Endothelial cell of umbilical vein (primary cell): ENCODE results near the gene ITPRID2. TPM values are rescaled to one million over a fixed set of nuclear protein-coding genes. Genes with fewer than 3 reads are reported as not detected.

Experiments used
- BruUV-seq: library from RNA; stranded (reverse); fragments of 400-500 nt; replicated peaks from 2 replicates; lab custom pipeline; 2021; lab: Mats Ljungman, UMichigan
- CTCF ChIA-PET: fragments of 300-600, 350-600 bp; sonication (Branson Sonifier 250); formaldehyde crosslinking; loops from one replicate; lab custom pipeline; 2021; ENCODE audit warnings: antibody characterized with exemption, inconsistent platforms; lab: Charles Lee
- POLR2A ChIA-PET: fragments of 300-600, 350-600 bp; sonication (Branson Sonifier 250); formaldehyde crosslinking; loops from one replicate; lab custom pipeline; 2021; ENCODE audit warnings: antibody characterized with exemption, inconsistent platforms; lab: Charles Lee
- DNase-seq: peaks from one replicate; pipeline ENCODE4 v3.0.0-alpha.2; 2011; ENCODE audit warnings: low read depth, low spot score
- FAIRE-seq: peaks from 2 replicates; lab custom pipeline; 2011; peaks lifted over from hg19 to GRCh38; lab: Jason Lieb, UNC
- H2AFZ ChIP-seq: 2 replicates; pipeline ENCODE4 v1.6.0; 2012; ENCODE audit warnings: low read depth, low read length, control low read depth, inconsistent platforms
- H3K27ac ChIP-seq: 2 replicates; pipeline ENCODE4 v1.5.1; 2011; ENCODE audit warnings: low read depth, mild to moderate bottlenecking, control low read depth, low read length, moderate library complexity; ENCODE audit not compliant: insufficient read depth
- H3K27me3 ChIP-seq, 2 experiments: 2 replicates each; pipeline versions ENCODE4 v1.6.0 to v1.6.1; 2011; ENCODE audit warnings: low read length in 2 of 2, mixed read lengths in 1 of 2; ENCODE audit not compliant: control insufficient read depth in 2 of 2, insufficient read depth in 2 of 2
- H3K36me3 ChIP-seq, 2 experiments: 2 replicates in 1 of 2; 3 replicates in 1 of 2; pipeline ENCODE4 v1.5.1; 2011; ENCODE audit warnings: low read length in 2 of 2, mild to moderate bottlenecking in 1 of 2, moderate library complexity in 1 of 2; ENCODE audit not compliant: control insufficient read depth in 2 of 2, insufficient read depth in 2 of 2; ENCODE audit errors: extremely low read depth in 1 of 2
- H3K4me1 ChIP-seq: 3 replicates; pipeline ENCODE4 v1.5.1; 2011; ENCODE audit warnings: mild to moderate bottlenecking, low read length; ENCODE audit not compliant: control insufficient read depth, insufficient read depth; ENCODE audit errors: extremely low read depth
- H3K4me2 ChIP-seq: 2 replicates; pipeline ENCODE4 v1.6.1; 2011; ENCODE audit warnings: low read length, control low read depth, mixed read lengths; ENCODE audit not compliant: insufficient read depth
- H3K4me3 ChIP-seq, 3 experiments: fragments of 200-600 bp in 1 of 3; sonication (generic), shearing (Covaris generic) in 1 of 3; replicated peaks in 1 of 3; 2 replicates each; pipeline ENCODE4 v1.5.1; 2011 to 2016; ENCODE audit warnings: control low read depth in 3 of 3, low read length in 3 of 3, mild to moderate bottlenecking in 2 of 3, inconsistent platforms in 1 of 3, low read depth in 1 of 3, moderate library complexity in 1 of 3; ENCODE audit not compliant: insufficient read depth in 1 of 3
- H3K79me2 ChIP-seq: 2 replicates; pipeline ENCODE4 v1.6.0; 2012; ENCODE audit warnings: low read length, inconsistent platforms; ENCODE audit not compliant: control insufficient read depth, insufficient read depth
- H3K9ac ChIP-seq: replicated peaks from 2 replicates; pipeline ENCODE3; 2011; ENCODE audit warnings: low read length, control low read depth; ENCODE audit not compliant: insufficient read depth; ENCODE audit errors: extremely low read depth
- H3K9me1 ChIP-seq: replicated peaks from 3 replicates; pipeline ENCODE4 v1.6.0; 2011; ENCODE audit warnings: mild to moderate bottlenecking, low read length; ENCODE audit not compliant: control insufficient read depth, insufficient read depth; ENCODE audit errors: extremely low read depth
- H3K9me3 ChIP-seq: replicated peaks from 2 replicates; pipeline ENCODE4 v1.5.1; 2012; ENCODE audit warnings: low read length, inconsistent platforms; ENCODE audit not compliant: control insufficient read depth, insufficient read depth
- H4K20me1 ChIP-seq: replicated peaks from 2 replicates; pipeline ENCODE3; 2011; ENCODE audit warnings: mild to moderate bottlenecking, low read length; ENCODE audit not compliant: control insufficient read depth, insufficient read depth; ENCODE audit errors: extremely low read depth
- EZH2 ChIP-seq: IDR thresholded peaks from 2 replicates; pipeline ENCODE4 v1.6.1; 2012; ENCODE audit warnings: borderline replicate concordance, low read depth, mild to moderate bottlenecking, moderate library complexity, low read length, inconsistent platforms; ENCODE audit not compliant: severe bottlenecking
- FOS ChIP-seq: IDR thresholded peaks from 2 replicates; pipeline ENCODE4 v1.6.1; 2011; ENCODE audit warnings: mild to moderate bottlenecking, low read length, moderate library complexity, borderline replicate concordance; ENCODE audit not compliant: insufficient read depth
- GATA2 ChIP-seq: IDR thresholded peaks from 2 replicates; pipeline ENCODE4 v1.7.0; 2011; ENCODE audit warnings: low read depth, mild to moderate bottlenecking, moderate library complexity, mixed read lengths, low read length; ENCODE audit not compliant: insufficient read length, insufficient read depth
- JUN ChIP-seq: IDR thresholded peaks from 2 replicates; pipeline ENCODE4 v1.6.1; 2011; ENCODE audit warnings: borderline replicate concordance, low read depth; ENCODE audit not compliant: insufficient read length, insufficient read depth
- MYC ChIP-seq: IDR thresholded peaks from one replicate; pipeline ENCODE4 v1.6.1; 2011; ENCODE audit warnings: mild to moderate bottlenecking, low read depth, low read length
- POLR2A ChIP-seq: IDR thresholded peaks from 2 replicates; pipeline ENCODE4 v1.6.1; 2012; ENCODE audit warnings: low read depth, mild to moderate bottlenecking, control low read depth, low read length
- POLR2AphosphoS5 ChIP-seq: IDR thresholded peaks from 2 replicates; pipeline ENCODE4 v1.6.1; 2012; ENCODE audit warnings: low read depth, mild to moderate bottlenecking, control low read depth, low read length, moderate library complexity; ENCODE audit not compliant: insufficient read depth
- dilution Hi-C: fragments of 300-500 bp; cut with MboI; formaldehyde crosslinking; loops from one replicate; pipeline ENCODE4 v1.15.0; 2019; ENCODE audit warnings: low sequenced_read_pairs; ENCODE audit not compliant: extremely low pct_ligation_motif_present
- intact Hi-C: fragments of 100-400 bp; cut with micrococcal nuclease; formaldehyde crosslinking; loops from one replicate; pipeline ENCODE4 v1.10.0; 2022
- polyA plus RNA-seq, 4 experiments: library from polyadenylated mRNA; depleted of rRNA in 3 of 4; stranded (reverse) in 3 of 4; unstranded in 1 of 4; fragments of >200 nt; gene quantifications; 2 replicates each; pipeline versions ENCODE4 v1.2.1 to v1.2.3, GENCODE V29; 2011 to 2012; ENCODE audit warnings: missing spikeins in 1 of 4
- total RNA-seq: library from RNA; stranded (reverse); gene quantifications from 2 replicates; pipeline ENCODE4 v1.2.3, GENCODE V29; 2021
- TF ChIP-seq, protein P1 (sequence below), 2 donors: IDR thresholded peaks; 1 replicate in 1 of 2; 2 replicates in 1 of 2; pipeline ENCODE4 v1.5.1; 2011; ENCODE audit warnings: low read length in 2 of 2, mild to moderate bottlenecking in 2 of 2, moderate library complexity in 2 of 2, control low read depth in 1 of 2, inconsistent platforms in 1 of 2, low read depth in 1 of 2; ENCODE audit not compliant: insufficient read depth in 1 of 2; ENCODE audit errors: extremely low read depth in 1 of 2
- TF ChIP-seq, protein P2 (sequence below): IDR thresholded peaks from 2 replicates; pipeline ENCODE4 v1.6.1; 2011; ENCODE audit not compliant: insufficient read depth, insufficient read length

The ITPRID2 gene
- total and polyA plus RNA-seq, 2 donors (not counting 3 experiments of a cell fraction or from before 2014, with no cell fraction given): 37.6 to 272 TPM

DNA sequence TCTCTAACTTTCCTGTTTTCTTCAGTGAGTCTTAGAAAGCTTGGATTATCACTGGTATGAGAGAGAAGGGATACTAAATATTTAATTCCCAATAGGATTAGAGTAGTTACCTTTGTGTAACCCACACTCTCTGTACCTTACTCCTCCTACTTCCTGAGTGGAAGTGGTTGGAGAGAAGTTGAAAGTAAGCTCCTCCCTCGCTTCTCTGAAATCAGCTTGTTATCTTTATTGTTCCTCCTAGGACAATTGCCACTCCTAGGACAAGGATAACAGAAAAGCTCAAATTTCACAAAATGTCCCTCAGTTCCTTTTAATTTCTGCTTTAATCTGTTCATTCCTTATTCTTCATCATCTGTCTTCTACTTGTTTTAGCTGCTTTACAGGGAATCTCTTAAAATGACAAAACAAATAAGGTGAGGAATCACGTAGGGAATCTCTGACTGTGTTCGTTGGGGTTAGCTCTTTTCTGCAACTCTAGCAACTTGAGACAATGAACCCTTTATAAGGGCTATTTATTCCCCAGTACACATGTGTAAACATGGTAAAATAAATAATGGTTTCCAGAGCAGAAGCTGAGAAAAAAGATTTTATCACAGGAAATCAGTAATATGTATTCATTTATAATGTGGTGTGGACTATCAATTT, 8.6 kb downstream of the ITPRID2 start:
- TF ChIP-seq JUN: no peak
- TF ChIP-seq, protein P1, sequence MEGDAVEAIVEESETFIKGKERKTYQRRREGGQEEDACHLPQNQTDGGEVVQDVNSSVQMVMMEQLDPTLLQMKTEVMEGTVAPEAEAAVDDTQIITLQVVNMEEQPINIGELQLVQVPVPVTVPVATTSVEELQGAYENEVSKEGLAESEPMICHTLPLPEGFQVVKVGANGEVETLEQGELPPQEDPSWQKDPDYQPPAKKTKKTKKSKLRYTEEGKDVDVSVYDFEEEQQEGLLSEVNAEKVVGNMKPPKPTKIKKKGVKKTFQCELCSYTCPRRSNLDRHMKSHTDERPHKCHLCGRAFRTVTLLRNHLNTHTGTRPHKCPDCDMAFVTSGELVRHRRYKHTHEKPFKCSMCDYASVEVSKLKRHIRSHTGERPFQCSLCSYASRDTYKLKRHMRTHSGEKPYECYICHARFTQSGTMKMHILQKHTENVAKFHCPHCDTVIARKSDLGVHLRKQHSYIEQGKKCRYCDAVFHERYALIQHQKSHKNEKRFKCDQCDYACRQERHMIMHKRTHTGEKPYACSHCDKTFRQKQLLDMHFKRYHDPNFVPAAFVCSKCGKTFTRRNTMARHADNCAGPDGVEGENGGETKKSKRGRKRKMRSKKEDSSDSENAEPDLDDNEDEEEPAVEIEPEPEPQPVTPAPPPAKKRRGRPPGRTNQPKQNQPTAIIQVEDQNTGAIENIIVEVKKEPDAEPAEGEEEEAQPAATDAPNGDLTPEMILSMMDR (IDR thresholded peaks at IDR 0.05; ENCODE audit: extremely low read depth in 1 of 2, insufficient read depth in 1 of 2, low read depth in 1 of 2, low read length in 2 of 2): no peak
- TF ChIP-seq GATA2: no peak
- TF ChIP-seq MYC: no peak
- TF ChIP-seq, protein P2, sequence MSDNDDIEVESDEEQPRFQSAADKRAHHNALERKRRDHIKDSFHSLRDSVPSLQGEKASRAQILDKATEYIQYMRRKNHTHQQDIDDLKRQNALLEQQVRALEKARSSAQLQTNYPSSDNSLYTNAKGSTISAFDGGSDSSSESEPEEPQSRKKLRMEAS: no peak
- TF ChIP-seq POLR2A: no peak
- TF ChIP-seq POLR2AphosphoS5: no peak
- TF ChIP-seq FOS: no peak
- no peak for TF ChIP-seq EZH2
- no peak overlapping the region for H3K27ac ChIP-seq
- FAIRE-seq: no peak
- CTCF ChIA-PET: interaction anchor here (0.7 to 15.6 kb wide), 8 partner anchors 10 to 162 kb away, joined by 3 to 415 read pairs (median 4); no protein-coding TSS in a partner anchor
- H3K9ac ChIP-seq: no peak overlapping the region
- H3K4me1 ChIP-seq: peaks cover 72% of the 10 kb centered on the region
- POLR2A ChIA-PET: interaction anchor here (0.6 to 1.4 kb wide), 2 partner anchors 88 to 121 kb away, joined by 3 to 7 read pairs; no protein-coding TSS in a partner anchor
- peaks cover 17 to 49% of the 10 kb centered on the region in 2 experiments for H3K36me3 ChIP-seq
- H3K9me1 ChIP-seq: peaks cover 3% of the 10 kb centered on the region
- intact Hi-C loops: loop anchor here (5.0 to 10.0 kb wide), 3 partner anchors 232 to 755 kb away; no protein-coding TSS in a partner anchor
- DNase-seq: no peak
- no peaks in the 10 kb centered on the region for H3K27me3 ChIP-seq
- H3K79me2 ChIP-seq: peaks cover 80% of the 10 kb centered on the region
- no peak overlapping the region for H3K4me3 ChIP-seq
- dilution Hi-C loops: loop anchor here (25.0 kb wide), 1 partner anchor 138 kb away; no protein-coding TSS in a partner anchor
- BruUV-seq: no TSS peak
- peak overlapping the region; percentile 12 for H3K4me2 ChIP-seq
- no peaks in the 10 kb centered on the region for H3K9me3 ChIP-seq
- peaks cover 3% of the 10 kb centered on the region for H4K20me1 ChIP-seq
- no peak overlapping the region for H2AFZ ChIP-seq
